Adrenal gland (tissue), 12 donors: ENCODE data around the gene HHIPL1. TPM values are rescaled to one million over a fixed set of nuclear protein-coding genes. Genes with fewer than 3 reads are reported as not detected.
A peak's percentile ranks its signal among the peaks of the same experiment; 100 is the strongest.

ENCODE experiments used
- DNase-seq, 7 donors: peaks; one replicate each; pipeline ENCODE4 v3.0.0-alpha.2; 2019 to 2020
- H3K27ac ChIP-seq, 5 donors: fragments of 200-600 bp; sonication (generic) in 4 of 5; 1 replicate in 3 of 5; 2 replicates in 2 of 5; pipeline versions ENCODE4 v1.5.1 to v1.8.0; 2016 to 2020; ENCODE audit warnings: mild to moderate bottlenecking in 1 of 5
- H3K27me3 ChIP-seq: fragments of 200-600 bp; 2 replicates; pipeline ENCODE4 v1.8.0; 2021
- H3K36me3 ChIP-seq, 2 donors: fragments of 200-600 bp; replicated peaks in 1 of 2; 1 replicate in 1 of 2; 2 replicates in 1 of 2; pipeline versions ENCODE4 v1.5.1 to v1.8.0; 2018 to 2022
- H3K4me1 ChIP-seq, 2 donors: fragments of 200-600 bp; replicated peaks in 1 of 2; 1 replicate in 1 of 2; 2 replicates in 1 of 2; pipeline versions ENCODE4 v1.5.1 to v1.8.0; 2018 to 2021
- H3K4me3 ChIP-seq, 4 donors: fragments of 200-600 bp; sonication (generic) in 3 of 4; one replicate each; pipeline ENCODE4 v1.5.1; 2016 to 2018
- H3K9me3 ChIP-seq, 3 donors: fragments of 200-600 bp; sonication (generic) in 1 of 3; replicated peaks in 1 of 3; 1 replicate in 2 of 3; 2 replicates in 1 of 3; pipeline versions ENCODE4 v1.5.1 to v1.8.0; 2016 to 2021
- POLR2A ChIP-seq, 2 donors: fragments of 450-650 bp; IDR thresholded peaks; one replicate each; pipeline ENCODE4 v1.6.1; 2017; ENCODE audit warnings: antibody characterized with exemption in 2 of 2, mild to moderate bottlenecking in 2 of 2, moderate library complexity in 1 of 2
- WGBS, 4 donors: extraction: QIAGEN DNeasy Blood & Tissue Kit in 2 of 4; methylation state at CpG; one replicate each; pipeline versions ENCODE4 v1.1.5 to v1.1.7; 2013 to 2017; 5-methylcytosine and 5-hydroxymethylcytosine counted together
- intact Hi-C, 2 donors: fragments of 100-400 bp; cut with DNase I; formaldehyde crosslinking; loops; one replicate each; pipeline versions ENCODE4 v1.14.1 to v1.15.0; 2022 to 2023
- polyA plus RNA-seq, 3 donors: library from polyadenylated mRNA; stranded (reverse); fragments of 200-250 nt in 2 of 3; fragments of 350-450 nt in 1 of 3; fragmentation: Illumina TruSeq in 1 of 3; extraction: RNeasy Lipid Tissue Mini Kit (QIAGEN cat#74804) in 1 of 3; gene quantifications; one replicate each; pipeline ENCODE4 v1.2.3, GENCODE V29; 2013 to 2014
- total RNA-seq, 9 donors: library from RNA; depleted of rRNA in 4 of 9; stranded (reverse); fragments of >200 nt in 4 of 9; fragments of 120-200 nt in 1 of 9; fragmentation: NEBNext Ultra II Directional in 1 of 9; extraction: Animal tissue kit (Norgen Biotek cat#: 25700) in 1 of 9; gene quantifications; one replicate each; pipeline versions ENCODE4 v1.1.0 to v1.2.4, GENCODE V29; 2013 to 2023
- TF ChIP-seq, protein P1 (sequence below), 6 experiments: fragments of 450-650 bp in 4 of 6; fragments of 200-600 bp in 2 of 6; sonication (generic) in 1 of 6; IDR thresholded peaks; 1 replicate in 5 of 6; 2 replicates in 1 of 6; pipeline versions ENCODE4 v1.5.1 to v1.8.0; 2016 to 2021; ENCODE audit warnings: antibody characterized with exemption in 6 of 6, mild to moderate bottlenecking in 2 of 6, moderate library complexity in 1 of 6
- donor health status: healthy with polysubstance abuse.
- donor health status: Bipolar disorder and iron deficiency.
- donor health status: DM: yes; HTN: yes; CAD: no.
- donor health status: DM: no; HTN: no; CAD: no.
- donor health status: DM: no; HTN: no; CAD: no.
- donor health status: DM: yes; HTN: yes; CAD: no.

Gene HHIPL1
- total and polyA plus RNA-seq, 12 donors: 0.20 to 2.9 (median 1.3) TPM

DNA sequence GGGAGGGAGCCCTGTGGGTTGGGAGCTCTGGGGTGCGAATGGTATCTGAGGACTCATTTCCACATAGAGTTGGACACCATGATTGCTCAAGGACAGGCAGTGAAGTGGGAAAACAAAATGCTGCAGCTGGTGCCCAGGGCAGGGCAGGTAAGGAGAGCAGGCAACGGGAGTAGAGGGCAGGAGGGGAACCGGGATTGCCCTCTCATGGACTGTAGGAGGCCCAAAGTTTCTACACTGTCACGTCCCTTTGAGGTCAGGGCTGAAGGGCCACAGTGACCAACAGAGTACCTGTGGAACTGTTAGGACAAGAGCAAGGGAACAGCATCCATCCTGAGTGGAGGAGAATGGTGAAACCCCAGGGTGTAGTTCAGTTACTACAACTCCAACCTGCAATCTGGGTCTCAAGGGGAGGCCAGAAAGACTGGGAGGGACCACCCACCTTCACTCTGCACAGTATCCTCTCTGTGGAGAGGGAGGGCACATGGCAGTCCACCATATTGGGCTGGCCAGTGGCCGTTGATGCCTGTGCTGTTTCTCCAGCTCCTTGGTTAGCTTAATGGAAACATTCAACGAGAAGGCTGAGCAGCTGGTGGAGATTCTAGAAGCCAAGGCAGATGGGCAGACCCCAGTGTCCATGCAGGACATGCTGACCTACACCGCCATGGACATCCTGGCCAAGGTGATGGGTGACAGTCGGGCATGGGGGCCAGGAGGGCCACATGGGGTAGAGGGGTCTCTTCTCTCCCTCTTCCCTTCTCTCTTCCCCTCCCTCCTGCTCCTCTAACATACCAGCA, 61.4 kb downstream of the HHIPL1 start:
- no peak overlapping the region for H3K27ac ChIP-seq
- intact Hi-C loops: no loop called here
- H3K9me3 ChIP-seq: peaks cover 0 to 3% (median 0%) of the 10 kb centered on the region in 3 donors
- no peak overlapping the region for H3K4me3 ChIP-seq
- TF ChIP-seq, protein P1, sequence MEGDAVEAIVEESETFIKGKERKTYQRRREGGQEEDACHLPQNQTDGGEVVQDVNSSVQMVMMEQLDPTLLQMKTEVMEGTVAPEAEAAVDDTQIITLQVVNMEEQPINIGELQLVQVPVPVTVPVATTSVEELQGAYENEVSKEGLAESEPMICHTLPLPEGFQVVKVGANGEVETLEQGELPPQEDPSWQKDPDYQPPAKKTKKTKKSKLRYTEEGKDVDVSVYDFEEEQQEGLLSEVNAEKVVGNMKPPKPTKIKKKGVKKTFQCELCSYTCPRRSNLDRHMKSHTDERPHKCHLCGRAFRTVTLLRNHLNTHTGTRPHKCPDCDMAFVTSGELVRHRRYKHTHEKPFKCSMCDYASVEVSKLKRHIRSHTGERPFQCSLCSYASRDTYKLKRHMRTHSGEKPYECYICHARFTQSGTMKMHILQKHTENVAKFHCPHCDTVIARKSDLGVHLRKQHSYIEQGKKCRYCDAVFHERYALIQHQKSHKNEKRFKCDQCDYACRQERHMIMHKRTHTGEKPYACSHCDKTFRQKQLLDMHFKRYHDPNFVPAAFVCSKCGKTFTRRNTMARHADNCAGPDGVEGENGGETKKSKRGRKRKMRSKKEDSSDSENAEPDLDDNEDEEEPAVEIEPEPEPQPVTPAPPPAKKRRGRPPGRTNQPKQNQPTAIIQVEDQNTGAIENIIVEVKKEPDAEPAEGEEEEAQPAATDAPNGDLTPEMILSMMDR (IDR thresholded peaks at IDR 0.05): no peak
- no peak for TF ChIP-seq POLR2A (IDR thresholded peaks at IDR 0.05)
- WGBS, 4 donors: 71 to 82% (median 80%) methylated on average over 5 to 8 of the region's 8 CpGs
- no peaks in the 10 kb centered on the region for H3K4me1 ChIP-seq
- H3K36me3 ChIP-seq: no peaks in the 10 kb centered on the region
- H3K27me3 ChIP-seq: no peaks in the 10 kb centered on the region
- DNase-seq: peak in 1 of 7 donors; percentile 35

DNA sequence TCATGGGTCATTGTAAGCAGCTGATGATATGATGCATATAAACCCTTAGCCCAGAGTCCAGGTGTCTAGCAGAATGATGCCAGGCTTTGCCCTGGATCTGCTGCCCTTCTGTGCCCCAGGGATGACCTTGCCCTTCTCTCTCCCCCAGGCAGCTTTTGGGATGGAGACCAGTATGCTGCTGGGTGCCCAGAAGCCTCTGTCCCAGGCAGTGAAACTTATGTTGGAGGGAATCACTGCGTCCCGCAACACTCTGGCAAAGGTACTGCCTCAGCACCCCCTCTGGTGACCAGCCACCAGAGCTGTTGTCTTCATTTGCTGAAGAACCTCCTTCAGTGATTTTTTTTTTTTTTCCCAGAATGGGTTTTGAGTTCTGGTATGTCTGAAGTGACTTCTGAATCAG, 62.5 kb downstream of the HHIPL1 start:
- H3K9me3 ChIP-seq: peaks cover 0 to 3% (median 0%) of the 10 kb centered on the region in 3 donors
- TF ChIP-seq, protein P1 (IDR thresholded peaks at IDR 0.05): no peak
- TF ChIP-seq POLR2A (IDR thresholded peaks at IDR 0.05): no peak
- intact Hi-C loops: no loop called here
- H3K4me3 ChIP-seq: no peak overlapping the region
- H3K36me3 ChIP-seq: no peaks in the 10 kb centered on the region
- H3K4me1 ChIP-seq: no peaks in the 10 kb centered on the region
- H3K27me3 ChIP-seq: no peaks in the 10 kb centered on the region
- WGBS, 4 donors: 93 to 100% (median 98%) methylated on average over 2 of the region's 2 CpGs
- no peak overlapping the region for H3K27ac ChIP-seq
- DNase-seq: peak in 1 of 7 donors; percentile 20

DNA sequence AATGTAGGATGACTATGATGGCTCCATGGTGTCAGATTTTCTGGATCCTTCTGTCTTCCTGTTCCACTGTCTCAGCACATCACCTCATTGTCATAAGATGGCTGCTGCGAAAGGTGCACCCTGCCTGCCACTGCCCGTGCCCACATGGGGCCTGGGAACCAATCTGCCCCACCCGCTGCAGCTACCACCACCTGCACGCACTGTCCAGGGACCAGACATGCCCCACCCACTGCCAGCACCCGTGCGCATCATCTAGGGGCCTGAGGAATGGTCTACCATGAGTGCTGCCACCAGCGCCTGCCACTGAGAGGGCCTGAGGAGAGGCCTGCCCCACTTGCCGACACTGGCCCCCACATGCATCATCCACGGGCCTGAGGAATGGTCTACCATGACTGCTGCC, 63.0 kb downstream of the HHIPL1 start:
- Histone ChIP-seq H3K36me3 (no peaks in the 10 kb centered on the region), H3K4me1 (no peaks in the 10 kb centered on the region), H3K27ac (no peak overlapping the region), H3K27me3 (no peaks in the 10 kb centered on the region), H3K9me3 (peaks cover 0 to 3% (median 0%) of the 10 kb centered on the region in 3 donors), H3K4me3 (no peak overlapping the region)
- TF ChIP-seq, protein P1 (IDR thresholded peaks at IDR 0.05): no peak
- peak in 1 of 7 donors; percentile 13 for DNase-seq
- intact Hi-C loops: no loop called here
- 92 to 97% (median 94%) methylated on average over 3 to 9 of the region's 9 CpGs for WGBS, 4 donors

DNA sequence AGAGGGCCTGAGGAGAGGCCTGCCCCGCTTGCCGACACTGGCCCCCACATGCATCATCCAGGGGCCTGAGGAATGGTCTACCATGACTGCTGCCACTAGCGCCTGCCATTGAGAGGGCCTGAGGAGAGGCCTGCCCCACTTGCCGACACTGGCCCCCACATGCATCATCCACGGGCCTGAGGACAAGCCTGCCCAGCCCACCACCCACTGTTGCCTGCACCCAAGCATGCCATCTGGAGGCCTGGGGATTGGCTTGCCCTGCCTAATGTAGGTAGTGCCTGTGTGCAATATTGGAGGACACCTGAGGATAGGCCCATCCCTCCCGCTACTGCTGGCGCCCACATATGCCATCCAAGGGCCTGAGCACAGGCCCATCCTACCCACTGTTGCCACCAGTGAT, 63.5 kb downstream of the HHIPL1 start:
- WGBS, 4 donors: 81 to 100% (median 82%) methylated on average over 2 to 7 of the region's 7 CpGs; no CpG with 5 or more reads in 1 of the 4 donors
- intact Hi-C loops: no loop called here
- H3K4me1 ChIP-seq: no peaks in the 10 kb centered on the region
- peak in 1 of 7 donors; percentile 23 for DNase-seq
- peaks cover 0 to 3% (median 0%) of the 10 kb centered on the region in 3 donors for H3K9me3 ChIP-seq
- H3K27ac ChIP-seq: no peak overlapping the region
- no peak overlapping the region for H3K4me3 ChIP-seq
- TF ChIP-seq POLR2A (IDR thresholded peaks at IDR 0.05): no peak
- TF ChIP-seq, protein P1 (IDR thresholded peaks at IDR 0.05): no peak
- H3K27me3 ChIP-seq: no peaks in the 10 kb centered on the region
- H3K36me3 ChIP-seq: no peaks in the 10 kb centered on the region
